CD14-positive monocyte (primary cell): Measurements from ENCODE around the gene LEAP2. TPM values are rescaled to one million over a fixed set of nuclear protein-coding genes. Genes with fewer than 3 reads are reported as not detected.
A peak's percentile ranks its signal among the peaks of the same experiment; 100 is the strongest.

Experiments used
- DNase-seq, 3 donors: peaks; one replicate each; pipeline ENCODE4 v3.0.0-alpha.2; 2011 to 2022
- H2AFZ ChIP-seq: 2 replicates; pipeline ENCODE4 v1.6.0; 2012; ENCODE audit warnings: mild to moderate bottlenecking, low read depth, low read length, inconsistent platforms; ENCODE audit not compliant: insufficient read depth, poor library complexity, severe bottlenecking
- H3K27ac ChIP-seq, 2 donors: 1 replicate in 1 of 2; 2 replicates in 1 of 2; pipeline ENCODE4 v1.5.1; 2012 to 2013; ENCODE audit warnings: low read length in 2 of 2, control low read depth in 1 of 2, inconsistent platforms in 1 of 2, low read depth in 1 of 2, mild to moderate bottlenecking in 1 of 2
- H3K27me3 ChIP-seq, 2 donors: one replicate each; pipeline versions ENCODE4 v1.6.0 to v1.6.1; 2011 to 2013; ENCODE audit warnings: low read length in 2 of 2; ENCODE audit not compliant: control insufficient read depth in 2 of 2, insufficient read depth in 2 of 2
- H3K36me3 ChIP-seq, 2 donors: replicated peaks in 1 of 2; 1 replicate in 1 of 2; 2 replicates in 1 of 2; pipeline versions ENCODE4 v1.5.1 to v1.6.1; 2012 to 2013; ENCODE audit warnings: low read length in 2 of 2, control low read depth in 1 of 2, inconsistent platforms in 1 of 2, mild to moderate bottlenecking in 1 of 2; ENCODE audit not compliant: insufficient read depth in 2 of 2, control insufficient read depth in 1 of 2
- H3K4me1 ChIP-seq, 2 donors: 1 replicate in 1 of 2; 2 replicates in 1 of 2; pipeline versions ENCODE4 v1.5.1 to v1.6.1; 2012 to 2013; ENCODE audit warnings: low read length in 2 of 2, control low read depth in 1 of 2, inconsistent platforms in 1 of 2, mild to moderate bottlenecking in 1 of 2, moderate library complexity in 1 of 2; ENCODE audit not compliant: insufficient read depth in 2 of 2, control insufficient read depth in 1 of 2
- H3K4me2 ChIP-seq: replicated peaks from 2 replicates; pipeline ENCODE3; 2012; ENCODE audit warnings: low read length, moderate library complexity, mild to moderate bottlenecking; ENCODE audit not compliant: poor library complexity, severe bottlenecking; ENCODE audit errors: extremely low read depth
- H3K4me3 ChIP-seq, 3 experiments: fragments of 200-600 bp in 1 of 3; sonication (generic) in 1 of 3; replicated peaks in 1 of 3; 1 replicate in 2 of 3; 2 replicates in 1 of 3; pipeline ENCODE4 v1.5.1; 2011 to 2013; ENCODE audit warnings: low read length in 3 of 3, mild to moderate bottlenecking in 3 of 3, control low read depth in 2 of 3, low read depth in 2 of 3, inconsistent platforms in 1 of 3, moderate library complexity in 1 of 3
- H3K79me2 ChIP-seq: 2 replicates; pipeline ENCODE4 v1.6.0; 2012; ENCODE audit warnings: mild to moderate bottlenecking, control low read depth, inconsistent platforms, low read length, moderate library complexity; ENCODE audit not compliant: insufficient read depth
- H3K9ac ChIP-seq: 2 replicates; pipeline ENCODE4 v1.6.0; 2017; ENCODE audit warnings: low read length, mild to moderate bottlenecking; ENCODE audit not compliant: insufficient read depth, poor library complexity, severe bottlenecking
- H3K9me3 ChIP-seq, 2 donors: replicated peaks in 1 of 2; 1 replicate in 1 of 2; 2 replicates in 1 of 2; pipeline versions ENCODE4 v1.5.1 to v1.6.1; 2012 to 2013; ENCODE audit warnings: low read length in 2 of 2, control low read depth in 1 of 2; ENCODE audit not compliant: control insufficient read depth in 1 of 2, insufficient read depth in 1 of 2
- H4K20me1 ChIP-seq: 2 replicates; pipeline ENCODE4 v1.6.0; 2012; ENCODE audit warnings: mild to moderate bottlenecking, low read length, control low read depth, moderate library complexity; ENCODE audit not compliant: insufficient read depth
- H3K27ac Mint-ChIP-seq, 7 donors: one replicate each; pipeline ENCODE4 v1.8.0; 2020; ENCODE audit warnings: mild to moderate bottlenecking in 7 of 7, mixed read lengths in 7 of 7, moderate library complexity in 6 of 7, inconsistent platforms in 2 of 7
- H3K27me3 Mint-ChIP-seq, 3 donors: one replicate each; pipeline ENCODE4 v1.8.0; 2021 to 2022; ENCODE audit warnings: low read depth in 3 of 3, mild to moderate bottlenecking in 3 of 3, mixed read lengths in 3 of 3, moderate library complexity in 3 of 3, inconsistent platforms in 1 of 3
- H3K36me3 Mint-ChIP-seq, 2 donors: one replicate each; pipeline ENCODE4 v1.8.0; 2020; ENCODE audit warnings: mixed read lengths in 2 of 2, inconsistent platforms in 1 of 2, mild to moderate bottlenecking in 1 of 2
- H3K4me1 Mint-ChIP-seq: one replicate; pipeline ENCODE4 v1.8.0; 2020; ENCODE audit warnings: mild to moderate bottlenecking, mixed read lengths
- H3K4me3 Mint-ChIP-seq, 2 donors: one replicate each; pipeline ENCODE4 v1.8.0; 2020; ENCODE audit warnings: mild to moderate bottlenecking in 2 of 2, mixed read lengths in 2 of 2, moderate library complexity in 1 of 2
- H3K9me3 Mint-ChIP-seq, 7 donors: one replicate each; pipeline ENCODE4 v1.8.0; 2020 to 2022; ENCODE audit warnings: mixed read lengths in 7 of 7, mild to moderate bottlenecking in 6 of 7, moderate library complexity in 6 of 7, inconsistent platforms in 2 of 7
- CTCF ChIP-seq: fragments of 200-600 bp; IDR thresholded peaks from one replicate; pipeline ENCODE4 v1.8.0; 2022; ENCODE audit warnings: antibody characterized with exemption, mild to moderate bottlenecking
- WGBS: methylation state at CpG from one replicate; pipeline ENCODE4 v1.1.5; 2013; ENCODE audit warnings: missing lambda C conversion rate; ENCODE audit not compliant: insufficient coverage; 5-methylcytosine and 5-hydroxymethylcytosine counted together
- intact Hi-C, 2 donors: fragments of 100-400 bp; cut with micrococcal nuclease; formaldehyde crosslinking; loops; one replicate each; pipeline versions ENCODE4 v1.15.0 to v1.15.1; 2023
- polyA plus RNA-seq, 3 donors: library from polyadenylated mRNA; depleted of rRNA in 1 of 3; unstranded in 2 of 3; stranded (reverse) in 1 of 3; fragments of 300-500 nt in 2 of 3; fragments of >200 nt in 1 of 3; fragmentation: Illumina TruSeq in 2 of 3; gene quantifications; 1 replicate in 2 of 3; 2 replicates in 1 of 3; pipeline ENCODE4 v1.2.3, GENCODE V29; 2012 to 2021

The LEAP2 gene
- polyA plus RNA-seq, 3 donors: 0.59 to 2.3 (median 0.88) TPM

- H3K9ac ChIP-seq: no peak overlapping the region
- no peak overlapping the region for H3K4me2 ChIP-seq
- no peak overlapping the region for H3K4me3 ChIP-seq
- Mint-ChIP-seq H3K9me3 (no peaks in the 10 kb centered on the region), H3K36me3 (peaks cover 61 to 67% of the 10 kb centered on the region in 2 donors), H3K27ac (no peak overlapping the region), H3K4me3 (no peak overlapping the region), H3K27me3 (no peaks in the 10 kb centered on the region), H3K4me1 (peaks cover 5% of the 10 kb centered on the region)
- no peak overlapping the region for H3K27ac ChIP-seq
- peaks cover 58 to 78% of the 10 kb centered on the region in 2 donors for H3K36me3 ChIP-seq
- H3K27me3 ChIP-seq: no peaks in the 10 kb centered on the region
- intact Hi-C loops: no loop called here
- WGBS: no CpG with 5 or more reads among the region's 3 CpGs
- no peak for DNase-seq
- H4K20me1 ChIP-seq: peaks cover 28% of the 10 kb centered on the region
- H3K9me3 ChIP-seq: no peaks in the 10 kb centered on the region
- H2AFZ ChIP-seq: no peak overlapping the region
- H3K79me2 ChIP-seq: no peaks in the 10 kb centered on the region
- no peaks in the 10 kb centered on the region for H3K4me1 ChIP-seq
- no peak for TF ChIP-seq CTCF
These were observed 28.3 kb downstream of the LEAP2 start for GRCh38 chr5:132901730-132902129.

- no peaks in the 10 kb centered on the region for H3K27me3 Mint-ChIP-seq
- no peaks in the 10 kb centered on the region for H3K9me3 Mint-ChIP-seq
- intact Hi-C loops: no loop called here
- no peak overlapping the region for H3K27ac ChIP-seq
- no peak overlapping the region for H3K4me2 ChIP-seq
- peak overlapping the region in 2 of 7 donors; percentile 55 to 66 for H3K27ac Mint-ChIP-seq
- no peaks in the 10 kb centered on the region for H3K27me3 ChIP-seq
- no peak overlapping the region for H3K4me3 Mint-ChIP-seq
- no peak overlapping the region for H3K4me3 ChIP-seq
- H3K36me3 ChIP-seq: peaks cover 43 to 59% of the 10 kb centered on the region in 2 donors
- H3K9me3 ChIP-seq: no peaks in the 10 kb centered on the region
- no peaks in the 10 kb centered on the region for H3K4me1 ChIP-seq
- H2AFZ ChIP-seq: no peak overlapping the region
- peaks cover 47 to 54% of the 10 kb centered on the region in 2 donors for H3K36me3 Mint-ChIP-seq
- TF ChIP-seq CTCF: peak; percentile 15
- peaks cover 5% of the 10 kb centered on the region for H3K4me1 Mint-ChIP-seq
- H3K9ac ChIP-seq: no peak overlapping the region
- no CpG with 5 or more reads among the region's 2 CpGs for WGBS
- H3K79me2 ChIP-seq: no peaks in the 10 kb centered on the region
- peak; percentile 14 to 28 (median 24) for DNase-seq
- peaks cover 52% of the 10 kb centered on the region for H4K20me1 ChIP-seq
These were observed 32.5 kb downstream of the LEAP2 start for GRCh38 chr5:132905938-132906337.
